Loucy (cell line): Measurements from ENCODE around the gene S100A12.
"Not testable (repeated sequence)": the region's sequence is repeated elsewhere in the genome, so short reads cannot be mapped to it uniquely, and the experiment has no call there.

Experiments used
- H2AFZ ChIP-seq: fragments of 200-600 bp; sonication (generic); 2 replicates; pipeline ENCODE4 v1.6.0; 2016; ENCODE audit warnings: antibody characterized with exemption, mild to moderate bottlenecking, low read length, moderate library complexity
- H3F3A ChIP-seq: fragments of 200-600 bp; 2 replicates; pipeline ENCODE4 v1.6.0; 2016; ENCODE audit warnings: antibody characterized with exemption, low read depth, mild to moderate bottlenecking
- H3K27me3 ChIP-seq: fragments of 200-600 bp; sonication (generic); 2 replicates; pipeline ENCODE4 v1.6.1; 2014; ENCODE audit warnings: low read length, mild to moderate bottlenecking; ENCODE audit not compliant: insufficient read depth, poor library complexity, severe bottlenecking
- H3K36me3 ChIP-seq: fragments of 200-600 bp; sonication (generic); 2 replicates; pipeline ENCODE4 v1.6.1; 2016; ENCODE audit warnings: low read length; ENCODE audit not compliant: insufficient read depth
- H3K4me1 ChIP-seq: fragments of 200-600 bp; sonication (generic); 2 replicates; pipeline ENCODE4 v1.5.1; 2014; ENCODE audit warnings: low read length, mild to moderate bottlenecking; ENCODE audit not compliant: insufficient read depth, poor library complexity, severe bottlenecking
- H3K4me2 ChIP-seq: fragments of 200-600 bp; sonication (generic); 2 replicates; pipeline ENCODE4 v1.6.0; 2014; ENCODE audit warnings: antibody characterized with exemption, low read length, low read depth, mild to moderate bottlenecking; ENCODE audit not compliant: poor library complexity, severe bottlenecking
- H3K4me3 ChIP-seq: fragments of 200-600 bp; sonication (generic); 2 replicates; pipeline ENCODE4 v1.5.1; 2014; ENCODE audit warnings: low read length, mild to moderate bottlenecking, mixed read lengths; ENCODE audit not compliant: poor library complexity, severe bottlenecking
- H3K79me2 ChIP-seq: fragments of 200-600 bp; sonication (generic); 2 replicates; pipeline ENCODE4 v1.6.1; 2014; ENCODE audit warnings: low read length; ENCODE audit not compliant: insufficient read depth
- H3K9ac ChIP-seq: fragments of 200-600 bp; sonication (generic); 2 replicates; pipeline ENCODE4 v1.6.0; 2014; ENCODE audit warnings: mild to moderate bottlenecking, low read depth, low read length, moderate library complexity; ENCODE audit not compliant: poor library complexity, severe bottlenecking
- H3K9me2 ChIP-seq: fragments of 200-600 bp; sonication (generic); replicated peaks from 2 replicates; pipeline ENCODE4 v1.6.1; 2016; ENCODE audit warnings: low read depth, low read length, mixed read lengths
- H3K9me3 ChIP-seq: fragments of 200-600 bp; sonication (generic); 2 replicates; pipeline ENCODE4 v1.6.1; 2014; ENCODE audit warnings: mild to moderate bottlenecking, antibody characterized with exemption, low read length, low read depth; ENCODE audit not compliant: insufficient read depth
- H4K20me1 ChIP-seq: fragments of 200-600 bp; sonication (generic); 2 replicates; pipeline ENCODE4 v1.6.0; 2014; ENCODE audit warnings: antibody characterized with exemption, low read length, mild to moderate bottlenecking; ENCODE audit not compliant: insufficient read depth, poor library complexity, severe bottlenecking
- CTCF ChIP-seq: fragments of 200-600 bp; sonication (generic); conservative IDR thresholded peaks from 2 replicates; pipeline ENCODE4 v1.5.1; 2014; ENCODE audit warnings: mild to moderate bottlenecking, antibody characterized with exemption, low read length
- EZH2phosphoT487 ChIP-seq: fragments of 200-600 bp; IDR thresholded peaks from 2 replicates; pipeline ENCODE4 v1.6.1; 2018; ENCODE audit warnings: antibody characterized with exemption, mild to moderate bottlenecking, moderate library complexity, borderline replicate concordance

S100A12 gene

DNA sequence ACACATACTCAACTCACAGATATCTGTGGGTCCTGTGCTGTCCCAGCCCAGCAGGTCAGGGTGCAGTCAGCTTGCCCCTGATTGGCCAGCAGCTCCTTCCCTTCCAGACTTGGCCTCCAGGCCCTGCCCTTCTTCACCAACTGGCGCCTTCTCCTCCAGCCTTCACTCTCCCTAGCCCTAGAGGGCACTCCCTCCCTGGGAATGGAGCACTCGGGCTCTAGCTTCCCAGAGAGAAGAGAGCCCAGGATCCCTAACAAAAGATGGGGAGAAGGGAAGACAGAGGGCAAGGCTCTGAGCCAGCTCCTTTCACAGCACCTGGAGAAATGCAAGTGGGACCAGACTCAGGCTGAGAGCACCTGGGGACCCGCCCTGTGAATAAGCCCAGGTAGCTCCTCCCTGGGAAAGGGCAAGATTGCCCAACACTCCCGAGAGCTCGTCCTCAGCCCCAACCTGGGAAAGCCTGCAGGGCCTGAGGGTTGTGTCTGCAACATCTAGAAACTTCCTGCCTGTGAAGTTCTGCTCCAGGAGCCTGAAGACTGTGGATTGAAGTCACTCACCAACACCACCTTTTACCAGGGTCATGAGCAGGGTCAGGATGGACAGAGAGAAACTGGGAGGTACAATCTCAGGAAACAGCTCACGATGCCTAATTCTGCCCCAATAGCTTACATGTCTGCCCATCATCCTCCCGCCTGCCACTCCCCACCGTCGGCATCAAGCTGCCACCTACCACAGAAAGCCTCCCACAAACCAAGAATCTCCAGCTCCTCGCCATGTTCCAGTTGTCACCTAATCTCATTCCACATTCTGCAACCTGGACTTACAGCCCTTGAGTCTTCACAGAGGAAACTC lies 26.7 kb downstream of the S100A12 start, which contains the start of gene PGLYRP4:
PGLYRP4 (minus strand) TSS at position 331 of the 852 bp plus-strand sequence. CDS start 909 bp downstream, outside the sequence.
- Histone ChIP-seq H3K9me2 (no peaks in the 10 kb centered on the region), H3K4me1 (peaks cover 35% of the 10 kb centered on the region), H3K9ac (no peak within 1 kb of the TSS), H3K4me2 (no peak within 1 kb of the TSS), H3K27me3 (no peaks in the 10 kb centered on the region), H3K9me3 (no peaks in the 10 kb centered on the region), H3K4me3 (no peak within 1 kb of the TSS), H2AFZ (no peak within 1 kb of the TSS), H4K20me1 (no peaks in the 10 kb centered on the region), H3K79me2 (no peaks in the 10 kb centered on the region), H3K36me3 (no peaks in the 10 kb centered on the region), H3F3A (no peaks in the 10 kb centered on the region)
- TF ChIP-seq EZH2phosphoT487 (no peak), CTCF (no peak)

- H3K9ac ChIP-seq, result no peak overlapping the region
- no peak overlapping the region for H3K4me2 ChIP-seq
- H3K9me3 ChIP-seq, result no peaks in the 10 kb centered on the region
- no peaks in the 10 kb centered on the region for H3K36me3 ChIP-seq
- no peak overlapping the region for H2AFZ ChIP-seq
- no peaks in the 10 kb centered on the region for H3F3A ChIP-seq
- peaks cover 43% of the 10 kb centered on the region for H3K4me1 ChIP-seq
- TF ChIP-seq EZH2phosphoT487, result no peak
- TF ChIP-seq CTCF, result no peak
- no peaks in the 10 kb centered on the region for H4K20me1 ChIP-seq
- no peaks in the 10 kb centered on the region for H3K27me3 ChIP-seq
- H3K4me3 ChIP-seq, result no peak overlapping the region
- no peaks in the 10 kb centered on the region for H3K9me2 ChIP-seq
- H3K79me2 ChIP-seq, result no peaks in the 10 kb centered on the region
Measured at GRCh38 chr1:153347856-153348255, 27.6 kb downstream of the S100A12 start.

DNA sequence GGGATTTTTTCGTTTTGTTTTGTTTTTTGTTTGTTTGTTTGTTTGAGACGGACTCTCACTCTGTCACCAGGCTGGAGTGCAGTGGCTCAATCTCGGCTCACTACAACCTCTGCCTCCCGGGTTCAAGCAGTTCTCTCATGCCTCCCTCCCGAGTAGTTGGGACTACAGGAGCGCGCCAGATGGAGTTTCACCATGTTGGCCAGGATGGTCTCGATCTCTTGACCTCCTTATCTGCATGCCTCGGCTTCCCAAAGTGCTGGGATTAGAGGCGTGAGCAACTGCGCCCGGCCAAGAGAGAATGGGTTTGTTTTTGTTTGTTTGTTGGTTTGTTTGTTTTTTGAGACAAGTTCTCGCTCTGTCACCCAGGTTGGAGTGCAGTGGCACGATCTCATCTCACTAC lies 28.4 kb downstream of the S100A12 start:
- H3K9me3 ChIP-seq, H3K9ac ChIP-seq, H3K4me2 ChIP-seq, H2AFZ ChIP-seq, H3K79me2 ChIP-seq, H3K36me3 ChIP-seq, H3K27me3 ChIP-seq, H3F3A ChIP-seq, H4K20me1 ChIP-seq, H3K9me2 ChIP-seq, H3K4me3 ChIP-seq: not testable (repeated sequence)
- peaks cover 51% of the 10 kb centered on the region for H3K4me1 ChIP-seq
